Endothelial cell of umbilical vein (primary cell): Measurements from ENCODE around the gene GRIK1. TPM values are rescaled to one million over a fixed set of nuclear protein-coding genes. Genes with fewer than 3 reads are reported as not detected.

Experiments used
- BruUV-seq: library from RNA; stranded (reverse); fragments of 400-500 nt; replicated peaks from 2 replicates; lab custom pipeline; 2021; lab: Mats Ljungman, UMichigan
- CTCF ChIA-PET: fragments of 300-600, 350-600 bp; sonication (Branson Sonifier 250); formaldehyde crosslinking; loops from one replicate; lab custom pipeline; 2021; ENCODE audit warnings: antibody characterized with exemption, inconsistent platforms; lab: Charles Lee
- POLR2A ChIA-PET: fragments of 300-600, 350-600 bp; sonication (Branson Sonifier 250); formaldehyde crosslinking; loops from one replicate; lab custom pipeline; 2021; ENCODE audit warnings: antibody characterized with exemption, inconsistent platforms; lab: Charles Lee
- DNase-seq: peaks from one replicate; pipeline ENCODE4 v3.0.0-alpha.2; 2011; ENCODE audit warnings: low read depth, low spot score
- FAIRE-seq: peaks from 2 replicates; lab custom pipeline; 2011; peaks lifted over from hg19 to GRCh38; lab: Jason Lieb, UNC
- H2AFZ ChIP-seq: 2 replicates; pipeline ENCODE4 v1.6.0; 2012; ENCODE audit warnings: low read depth, low read length, control low read depth, inconsistent platforms
- H3K27ac ChIP-seq: 2 replicates; pipeline ENCODE4 v1.5.1; 2011; ENCODE audit warnings: low read depth, mild to moderate bottlenecking, control low read depth, low read length, moderate library complexity; ENCODE audit not compliant: insufficient read depth
- H3K27me3 ChIP-seq, 2 experiments: 2 replicates each; pipeline versions ENCODE4 v1.6.0 to v1.6.1; 2011; ENCODE audit warnings: low read length in 2 of 2, mixed read lengths in 1 of 2; ENCODE audit not compliant: control insufficient read depth in 2 of 2, insufficient read depth in 2 of 2
- H3K36me3 ChIP-seq, 2 experiments: 2 replicates in 1 of 2; 3 replicates in 1 of 2; pipeline ENCODE4 v1.5.1; 2011; ENCODE audit warnings: low read length in 2 of 2, mild to moderate bottlenecking in 1 of 2, moderate library complexity in 1 of 2; ENCODE audit not compliant: control insufficient read depth in 2 of 2, insufficient read depth in 2 of 2; ENCODE audit errors: extremely low read depth in 1 of 2
- H3K4me1 ChIP-seq: 3 replicates; pipeline ENCODE4 v1.5.1; 2011; ENCODE audit warnings: mild to moderate bottlenecking, low read length; ENCODE audit not compliant: control insufficient read depth, insufficient read depth; ENCODE audit errors: extremely low read depth
- H3K4me2 ChIP-seq: 2 replicates; pipeline ENCODE4 v1.6.1; 2011; ENCODE audit warnings: low read length, control low read depth, mixed read lengths; ENCODE audit not compliant: insufficient read depth
- H3K4me3 ChIP-seq, 3 experiments: fragments of 200-600 bp in 1 of 3; sonication (generic), shearing (Covaris generic) in 1 of 3; replicated peaks in 1 of 3; 2 replicates each; pipeline ENCODE4 v1.5.1; 2011 to 2016; ENCODE audit warnings: control low read depth in 3 of 3, low read length in 3 of 3, mild to moderate bottlenecking in 2 of 3, inconsistent platforms in 1 of 3, low read depth in 1 of 3, moderate library complexity in 1 of 3; ENCODE audit not compliant: insufficient read depth in 1 of 3
- H3K79me2 ChIP-seq: 2 replicates; pipeline ENCODE4 v1.6.0; 2012; ENCODE audit warnings: low read length, inconsistent platforms; ENCODE audit not compliant: control insufficient read depth, insufficient read depth
- H3K9ac ChIP-seq: replicated peaks from 2 replicates; pipeline ENCODE3; 2011; ENCODE audit warnings: low read length, control low read depth; ENCODE audit not compliant: insufficient read depth; ENCODE audit errors: extremely low read depth
- H3K9me1 ChIP-seq: replicated peaks from 3 replicates; pipeline ENCODE4 v1.6.0; 2011; ENCODE audit warnings: mild to moderate bottlenecking, low read length; ENCODE audit not compliant: control insufficient read depth, insufficient read depth; ENCODE audit errors: extremely low read depth
- H3K9me3 ChIP-seq: replicated peaks from 2 replicates; pipeline ENCODE4 v1.5.1; 2012; ENCODE audit warnings: low read length, inconsistent platforms; ENCODE audit not compliant: control insufficient read depth, insufficient read depth
- H4K20me1 ChIP-seq: replicated peaks from 2 replicates; pipeline ENCODE3; 2011; ENCODE audit warnings: mild to moderate bottlenecking, low read length; ENCODE audit not compliant: control insufficient read depth, insufficient read depth; ENCODE audit errors: extremely low read depth
- CTCF ChIP-seq, 2 donors: IDR thresholded peaks; 1 replicate in 1 of 2; 2 replicates in 1 of 2; pipeline ENCODE4 v1.5.1; 2011; ENCODE audit warnings: low read length in 2 of 2, mild to moderate bottlenecking in 2 of 2, moderate library complexity in 2 of 2, control low read depth in 1 of 2, inconsistent platforms in 1 of 2, low read depth in 1 of 2; ENCODE audit not compliant: insufficient read depth in 1 of 2; ENCODE audit errors: extremely low read depth in 1 of 2
- EZH2 ChIP-seq: IDR thresholded peaks from 2 replicates; pipeline ENCODE4 v1.6.1; 2012; ENCODE audit warnings: borderline replicate concordance, low read depth, mild to moderate bottlenecking, moderate library complexity, low read length, inconsistent platforms; ENCODE audit not compliant: severe bottlenecking
- FOS ChIP-seq: IDR thresholded peaks from 2 replicates; pipeline ENCODE4 v1.6.1; 2011; ENCODE audit warnings: mild to moderate bottlenecking, low read length, moderate library complexity, borderline replicate concordance; ENCODE audit not compliant: insufficient read depth
- GATA2 ChIP-seq: IDR thresholded peaks from 2 replicates; pipeline ENCODE4 v1.7.0; 2011; ENCODE audit warnings: low read depth, mild to moderate bottlenecking, moderate library complexity, mixed read lengths, low read length; ENCODE audit not compliant: insufficient read length, insufficient read depth
- JUN ChIP-seq: IDR thresholded peaks from 2 replicates; pipeline ENCODE4 v1.6.1; 2011; ENCODE audit warnings: borderline replicate concordance, low read depth; ENCODE audit not compliant: insufficient read length, insufficient read depth
- MAX ChIP-seq: IDR thresholded peaks from 2 replicates; pipeline ENCODE4 v1.6.1; 2011; ENCODE audit not compliant: insufficient read depth, insufficient read length
- MYC ChIP-seq: IDR thresholded peaks from one replicate; pipeline ENCODE4 v1.6.1; 2011; ENCODE audit warnings: mild to moderate bottlenecking, low read depth, low read length
- POLR2A ChIP-seq: IDR thresholded peaks from 2 replicates; pipeline ENCODE4 v1.6.1; 2012; ENCODE audit warnings: low read depth, mild to moderate bottlenecking, control low read depth, low read length
- POLR2AphosphoS5 ChIP-seq: IDR thresholded peaks from 2 replicates; pipeline ENCODE4 v1.6.1; 2012; ENCODE audit warnings: low read depth, mild to moderate bottlenecking, control low read depth, low read length, moderate library complexity; ENCODE audit not compliant: insufficient read depth
- dilution Hi-C: fragments of 300-500 bp; cut with MboI; formaldehyde crosslinking; loops from one replicate; pipeline ENCODE4 v1.15.0; 2019; ENCODE audit warnings: low sequenced_read_pairs; ENCODE audit not compliant: extremely low pct_ligation_motif_present
- intact Hi-C: fragments of 100-400 bp; cut with micrococcal nuclease; formaldehyde crosslinking; loops from one replicate; pipeline ENCODE4 v1.10.0; 2022
- polyA plus RNA-seq, 4 experiments: library from polyadenylated mRNA; depleted of rRNA in 3 of 4; stranded (reverse) in 3 of 4; unstranded in 1 of 4; fragments of >200 nt; gene quantifications; 2 replicates each; pipeline versions ENCODE4 v1.2.1 to v1.2.3, GENCODE V29; 2011 to 2012; ENCODE audit warnings: missing spikeins in 1 of 4
- total RNA-seq: library from RNA; stranded (reverse); gene quantifications from 2 replicates; pipeline ENCODE4 v1.2.3, GENCODE V29; 2021

GRIK1 gene
- total and polyA plus RNA-seq, 2 donors (not counting 3 experiments of a cell fraction or from before 2014, with no cell fraction given), result not detected

- no peaks in the 10 kb centered on the region for H3K4me1 ChIP-seq
- H3K27me3 ChIP-seq, result no peaks in the 10 kb centered on the region
- no peaks in the 10 kb centered on the region for H3K9me1 ChIP-seq
- FAIRE-seq (no peak), DNase-seq (no peak)
- no peaks in the 10 kb centered on the region for H3K9me3 ChIP-seq
- H3K79me2 ChIP-seq, result no peaks in the 10 kb centered on the region
- ChIA-PET POLR2A (no interaction called here), CTCF (no interaction called here)
- no peak for TF ChIP-seq JUN
- no peak for TF ChIP-seq CTCF (IDR thresholded peaks at IDR 0.05; ENCODE audit: extremely low read depth in 1 of 2, insufficient read depth in 1 of 2, low read depth in 1 of 2, low read length in 2 of 2)
- TF ChIP-seq GATA2, result no peak
- TF ChIP-seq POLR2A, result no peak
- no peak for TF ChIP-seq POLR2AphosphoS5
- no peak for TF ChIP-seq MYC
- no peak for TF ChIP-seq EZH2
- TF ChIP-seq MAX, result no peak
- no peak for TF ChIP-seq FOS
- H3K4me3 ChIP-seq, result no peak overlapping the region
- H3K4me2 ChIP-seq, result no peak overlapping the region
- no peaks in the 10 kb centered on the region for H3K36me3 ChIP-seq
- no peak overlapping the region for H2AFZ ChIP-seq
- no peak overlapping the region for H3K9ac ChIP-seq
- H3K27ac ChIP-seq, result no peak overlapping the region
- dilution Hi-C loops, result no loop called here
- no TSS peak for BruUV-seq
- no peaks in the 10 kb centered on the region for H4K20me1 ChIP-seq
- intact Hi-C loops, result no loop called here
Measured at GRCh38 chr21:29789393-29789792, 150.4 kb downstream of the GRIK1 start.
